IPS-18a (cell line): ENCODE measurements around the gene SLC12A3.

Experiments
- H3K27ac ChIP-seq: one replicate; pipeline ENCODE4 v1.5.1; 2013; ENCODE audit warnings: low read length
- H3K27me3 ChIP-seq: one replicate; pipeline ENCODE4 v1.6.1; 2013; ENCODE audit warnings: mild to moderate bottlenecking, low read length; ENCODE audit not compliant: control insufficient read depth, insufficient read depth
- H3K36me3 ChIP-seq: one replicate; pipeline ENCODE4 v1.6.1; 2013; ENCODE audit warnings: low read depth, low read length; ENCODE audit not compliant: control insufficient read depth
- H3K4me1 ChIP-seq: one replicate; pipeline ENCODE4 v1.6.1; 2013; ENCODE audit warnings: low read depth, low read length; ENCODE audit not compliant: control insufficient read depth
- H3K4me3 ChIP-seq: one replicate; pipeline ENCODE4 v1.5.1; 2013; ENCODE audit warnings: low read length
- H3K9ac ChIP-seq: one replicate; pipeline ENCODE4 v1.6.1; 2013; ENCODE audit warnings: mild to moderate bottlenecking, low read length, moderate library complexity
- H3K9me3 ChIP-seq: one replicate; pipeline ENCODE4 v1.6.1; 2013; ENCODE audit warnings: low read depth, low read length; ENCODE audit not compliant: control insufficient read depth

Gene SLC12A3

DNA sequence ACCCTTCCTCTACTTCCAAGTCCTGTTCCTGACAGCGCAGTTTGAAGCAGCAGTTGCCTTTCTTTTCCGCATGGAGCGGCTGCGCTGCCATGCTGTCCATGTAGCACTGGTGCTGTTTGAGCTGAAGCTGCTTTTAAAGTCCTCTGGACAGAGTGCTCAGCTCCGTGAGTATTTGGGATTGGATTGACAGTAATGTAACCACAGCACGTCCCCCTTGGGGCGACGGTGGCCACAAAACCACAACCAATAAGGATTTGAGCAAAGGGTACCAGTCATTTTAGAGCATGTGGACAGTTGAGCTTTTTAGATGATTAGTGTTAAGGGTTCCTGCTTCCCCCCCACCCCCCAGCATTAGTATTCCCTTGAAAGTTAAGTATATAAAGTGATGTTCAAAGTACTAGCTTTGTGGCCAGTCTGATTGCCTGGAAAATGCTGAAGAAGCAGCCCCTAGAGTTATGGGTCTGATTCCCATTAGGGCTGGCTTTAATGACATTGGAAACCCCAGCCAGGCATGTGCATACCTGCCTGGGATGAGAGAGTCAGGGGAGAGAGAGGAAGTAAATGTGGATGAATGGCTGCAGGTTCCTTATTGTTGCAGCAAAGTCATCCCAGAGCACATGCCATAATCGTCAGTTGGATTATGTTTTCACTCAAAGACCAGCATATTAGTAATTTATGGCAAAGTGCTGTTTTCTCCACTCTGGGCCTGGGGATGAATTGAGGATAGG is 31.6 kb upstream of the SLC12A3 start:
- Histone ChIP-seq H3K36me3 (peaks cover 77% of the 10 kb centered on the region), H3K9me3 (no peaks in the 10 kb centered on the region), H3K27ac (no peak overlapping the region)

DNA sequence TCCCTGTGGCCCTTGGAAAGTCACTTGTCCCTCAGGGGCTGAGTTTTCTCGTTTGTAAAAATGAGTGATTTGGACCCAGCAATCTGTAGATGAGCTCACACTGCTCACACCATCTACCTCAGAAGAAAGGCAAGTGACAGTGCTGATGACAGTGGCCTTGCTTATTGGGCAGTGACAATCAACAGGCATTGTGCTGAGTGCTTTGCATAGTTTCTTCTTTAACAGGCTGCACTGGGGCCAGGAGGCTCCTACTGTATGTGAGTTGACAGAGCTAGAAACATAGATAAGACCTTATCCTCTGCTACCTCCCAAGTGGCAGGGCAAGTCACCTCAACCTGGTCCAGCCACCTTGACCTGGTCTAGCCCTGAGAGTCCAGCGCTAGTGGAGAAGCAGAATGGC is 29.7 kb upstream of the SLC12A3 start:
- Histone ChIP-seq H3K27ac (no peak overlapping the region), H3K9me3 (no peaks in the 10 kb centered on the region), H3K27me3 (no peaks in the 10 kb centered on the region), H3K4me1 (no peaks in the 10 kb centered on the region), H3K4me3 (no peak overlapping the region), H3K9ac (no peak overlapping the region), H3K36me3 (peaks cover 79% of the 10 kb centered on the region)

More for the DNA sequence above, 31.6 kb upstream of the SLC12A3 start:
- no peaks in the 10 kb centered on the region for H3K4me1 ChIP-seq
- H3K27me3 ChIP-seq = no peaks in the 10 kb centered on the region
- H3K4me3 ChIP-seq = no peak overlapping the region
- no peak overlapping the region for H3K9ac ChIP-seq

DNA sequence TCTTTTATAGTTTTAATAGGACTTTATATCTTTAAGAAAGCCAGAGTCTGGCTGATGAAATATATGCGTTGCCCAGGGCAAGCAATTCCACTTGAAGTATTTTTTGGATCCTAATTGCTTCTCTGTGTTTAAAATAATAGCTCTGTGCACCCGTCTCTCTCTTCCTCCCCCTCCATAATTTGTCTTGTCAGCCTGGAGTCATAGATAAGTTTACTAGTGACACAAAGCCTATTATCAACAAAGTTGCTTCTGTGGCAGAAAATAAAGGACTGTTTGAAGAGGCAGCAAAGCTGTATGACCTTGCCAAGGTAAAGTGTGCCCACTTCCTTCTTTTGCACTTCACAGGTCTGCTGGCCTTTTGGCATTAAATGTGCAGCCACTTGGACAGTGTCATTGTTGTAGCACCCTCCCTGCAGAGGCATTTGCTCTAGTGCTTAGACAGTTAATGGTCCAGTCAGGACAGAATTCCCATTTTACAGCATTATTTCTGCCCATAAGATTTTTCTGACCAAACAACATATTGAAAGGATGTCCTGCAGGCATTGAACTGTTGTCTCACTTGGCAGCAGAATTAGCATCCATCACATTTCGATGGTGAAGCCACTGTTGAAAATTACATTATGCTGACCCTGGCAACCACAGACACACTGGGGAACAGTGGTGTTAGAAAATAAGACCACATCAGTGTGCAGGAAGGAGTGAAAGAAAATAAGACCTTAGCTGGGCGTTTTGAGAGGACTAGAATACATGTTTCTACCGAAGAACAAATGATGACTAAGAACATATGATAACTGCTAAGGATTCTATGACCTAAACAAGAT is 28.4 kb upstream of the SLC12A3 start:
- H3K27me3 ChIP-seq = no peaks in the 10 kb centered on the region
- H3K4me3 ChIP-seq = no peak overlapping the region
- H3K9me3 ChIP-seq = no peaks in the 10 kb centered on the region
- H3K36me3 ChIP-seq = peaks cover 78% of the 10 kb centered on the region
- H3K27ac ChIP-seq = no peak overlapping the region
- H3K9ac ChIP-seq = no peak overlapping the region
- no peaks in the 10 kb centered on the region for H3K4me1 ChIP-seq

DNA sequence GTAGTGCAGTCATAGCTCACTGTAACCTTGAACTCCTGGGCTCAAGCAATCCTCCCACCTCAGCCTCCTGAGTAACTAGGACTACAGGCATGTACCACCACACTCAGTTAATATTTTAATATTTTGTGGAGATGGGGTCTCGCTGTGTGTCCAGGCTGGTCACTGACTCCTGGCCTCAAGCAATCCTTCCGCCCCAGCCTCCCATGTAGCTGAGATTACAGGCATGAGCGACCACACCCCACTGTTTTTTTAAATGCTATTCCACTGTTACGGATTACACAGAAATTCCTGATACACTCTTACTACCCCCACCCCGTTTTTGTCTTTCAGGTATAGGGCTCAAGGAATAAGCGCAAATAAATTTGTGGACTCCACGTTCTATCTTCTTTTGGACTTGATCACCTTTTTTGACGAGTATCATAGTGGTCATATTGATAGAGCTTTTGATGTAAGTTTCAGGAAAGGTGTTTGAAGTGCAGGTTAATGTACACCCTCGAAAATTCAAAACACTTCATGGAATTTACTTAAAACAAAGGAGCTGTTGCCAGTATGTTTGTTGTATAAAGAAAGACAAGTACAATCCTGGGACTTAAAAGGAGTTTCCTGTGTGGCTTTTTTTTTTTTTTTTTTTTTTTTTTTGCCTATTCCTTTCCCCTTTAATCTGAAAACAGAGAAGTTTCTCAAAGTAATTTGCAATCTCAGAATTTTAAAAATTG is 26.2 kb upstream of the SLC12A3 start:
- no peak overlapping the region for H3K27ac ChIP-seq
- H3K27me3 ChIP-seq = no peaks in the 10 kb centered on the region
- no peaks in the 10 kb centered on the region for H3K9me3 ChIP-seq
- no peak overlapping the region for H3K4me3 ChIP-seq
- H3K4me1 ChIP-seq = no peaks in the 10 kb centered on the region
- H3K9ac ChIP-seq = no peak overlapping the region
- H3K36me3 ChIP-seq = peaks cover 77% of the 10 kb centered on the region

DNA sequence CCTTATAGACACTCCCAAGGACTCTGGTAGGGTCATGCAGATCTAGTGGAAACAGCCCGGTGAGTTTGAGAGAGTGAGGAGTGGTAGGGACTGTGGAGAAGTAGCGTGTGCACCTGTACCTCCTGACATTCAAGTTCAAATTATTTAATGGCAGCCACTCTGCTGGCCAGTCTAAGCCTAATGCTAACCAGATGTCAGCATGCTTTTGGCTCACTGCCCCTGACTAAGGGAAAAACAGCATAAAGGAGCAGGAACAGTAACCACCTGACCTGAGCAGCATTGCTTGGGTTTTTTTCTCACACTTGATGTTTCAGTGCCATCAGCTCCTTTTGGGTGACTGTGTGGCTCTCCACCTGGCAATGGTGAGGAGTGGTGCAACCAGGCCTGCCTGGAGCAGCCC is 23.8 kb upstream of the SLC12A3 start:
- no peaks in the 10 kb centered on the region for H3K9me3 ChIP-seq
- no peak overlapping the region for H3K9ac ChIP-seq
- no peak overlapping the region for H3K4me3 ChIP-seq
- H3K4me1 ChIP-seq = no peaks in the 10 kb centered on the region
- no peaks in the 10 kb centered on the region for H3K27me3 ChIP-seq
- no peak overlapping the region for H3K27ac ChIP-seq
- peaks cover 68% of the 10 kb centered on the region for H3K36me3 ChIP-seq

DNA sequence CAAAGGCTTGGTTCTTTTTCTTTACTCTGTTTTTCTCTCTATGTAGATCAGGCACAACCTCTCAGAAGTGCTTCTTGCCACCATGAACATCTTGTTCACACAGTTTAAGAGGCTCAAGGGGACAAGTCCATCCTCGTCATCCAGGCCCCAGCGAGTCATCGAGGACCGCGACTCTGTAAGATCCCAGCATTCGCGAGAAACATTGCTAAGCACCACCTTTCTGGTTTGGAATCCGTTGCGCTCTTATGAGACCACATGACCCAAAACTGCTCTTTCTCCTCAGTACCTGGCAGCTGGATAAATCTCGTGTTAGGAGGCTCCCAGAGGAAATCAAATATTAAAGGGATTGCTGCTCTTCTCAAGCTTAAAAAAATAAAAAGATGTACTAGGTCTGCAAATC is 23.3 kb upstream of the SLC12A3 start:
- Histone ChIP-seq H3K27ac (no peak overlapping the region), H3K36me3 (peaks cover 64% of the 10 kb centered on the region)

DNA sequence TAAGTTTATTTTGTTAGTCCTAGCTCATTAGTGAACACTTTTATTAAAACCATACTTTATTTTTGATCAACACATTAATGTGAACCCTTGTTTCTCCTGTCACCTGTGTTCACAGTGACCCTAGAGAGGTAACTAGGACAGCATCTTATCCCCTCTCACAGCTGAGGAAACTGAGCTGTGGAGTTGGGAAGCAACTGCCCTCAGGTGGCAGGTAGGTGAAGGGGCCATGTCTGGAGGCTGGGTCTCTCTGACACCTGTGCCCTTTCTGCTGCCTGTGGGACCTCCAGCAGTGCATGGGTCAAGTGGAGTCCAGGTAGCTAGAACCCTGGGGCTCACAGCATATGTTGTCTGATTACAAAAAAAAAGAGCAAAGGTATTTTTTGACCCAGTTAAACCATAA is 22.9 kb upstream of the SLC12A3 start:
- Histone ChIP-seq H3K27ac (no peak overlapping the region), H3K4me3 (no peak overlapping the region), H3K27me3 (no peaks in the 10 kb centered on the region), H3K9ac (no peak overlapping the region), H3K4me1 (no peaks in the 10 kb centered on the region), H3K9me3 (no peaks in the 10 kb centered on the region), H3K36me3 (peaks cover 59% of the 10 kb centered on the region)

More for the DNA sequence above, 23.3 kb upstream of the SLC12A3 start:
- Histone ChIP-seq H3K9ac (no peak overlapping the region), H3K4me3 (no peak overlapping the region), H3K4me1 (no peaks in the 10 kb centered on the region), H3K27me3 (no peaks in the 10 kb centered on the region), H3K9me3 (no peaks in the 10 kb centered on the region)

DNA sequence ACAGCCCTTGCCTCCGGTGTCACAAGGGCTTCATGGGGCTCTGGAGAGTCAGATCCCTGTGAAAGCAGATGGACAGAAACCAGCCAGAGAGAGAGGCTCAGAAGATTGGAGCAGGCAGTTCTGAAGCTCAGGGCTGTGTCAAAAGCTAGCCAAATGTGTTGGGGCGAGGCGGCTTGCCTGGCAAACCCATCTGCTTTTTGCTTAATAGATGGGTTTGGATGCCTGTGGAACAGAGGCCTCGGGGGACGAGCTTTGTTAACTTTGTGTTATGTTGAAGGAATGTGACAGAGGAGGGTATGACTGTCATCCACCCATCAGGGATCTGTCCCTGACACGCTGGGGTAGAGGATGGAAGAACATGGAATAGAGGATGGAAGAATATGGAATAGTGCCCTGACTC is 21.0 kb upstream of the SLC12A3 start:
- Histone ChIP-seq H3K4me1 (no peaks in the 10 kb centered on the region), H3K36me3 (peaks cover 41% of the 10 kb centered on the region), H3K9me3 (no peaks in the 10 kb centered on the region), H3K27ac (no peak overlapping the region), H3K4me3 (no peak overlapping the region), H3K27me3 (no peaks in the 10 kb centered on the region), H3K9ac (no peak overlapping the region)

DNA sequence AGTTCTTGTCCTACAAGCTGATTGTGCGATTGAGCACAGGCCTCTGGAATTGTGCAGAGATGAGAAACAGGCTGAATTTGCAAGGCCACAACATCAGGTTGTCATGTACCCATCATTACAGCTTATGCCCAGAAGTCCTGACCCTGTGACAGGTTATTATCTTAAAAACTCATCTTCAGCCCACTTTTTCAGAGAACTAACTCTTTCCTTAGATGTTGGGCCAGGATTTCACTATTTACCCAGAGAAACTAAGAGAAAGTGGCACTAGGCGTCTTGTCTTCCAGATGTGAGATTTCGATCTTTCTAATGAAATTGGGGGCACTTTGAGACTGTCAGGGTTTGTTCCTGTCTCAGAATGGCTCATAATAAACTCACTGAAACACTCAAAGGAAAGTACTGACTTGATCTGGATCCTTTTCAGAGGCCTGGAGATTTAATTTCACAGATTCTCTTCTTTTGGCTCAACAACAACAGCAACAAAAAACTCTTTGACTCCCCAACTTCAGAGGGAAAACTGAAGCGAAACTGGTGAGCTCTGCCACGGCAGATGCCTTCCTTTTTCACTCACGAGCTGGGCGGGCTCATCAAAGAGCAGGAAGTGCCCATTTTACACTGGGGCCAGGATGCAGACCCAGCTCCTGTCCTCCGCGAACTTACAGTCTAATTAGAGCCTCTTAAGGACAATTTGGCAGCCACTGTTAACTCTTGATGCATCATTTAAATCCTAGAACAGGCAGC is 17.7 kb upstream of the SLC12A3 start:
- no peak overlapping the region for H3K4me3 ChIP-seq
- H3K27ac ChIP-seq = no peak overlapping the region
- H3K9ac ChIP-seq = no peak overlapping the region
- H3K4me1 ChIP-seq = no peaks in the 10 kb centered on the region
- peaks cover 21% of the 10 kb centered on the region for H3K36me3 ChIP-seq
- H3K9me3 ChIP-seq = no peaks in the 10 kb centered on the region
- no peaks in the 10 kb centered on the region for H3K27me3 ChIP-seq

DNA sequence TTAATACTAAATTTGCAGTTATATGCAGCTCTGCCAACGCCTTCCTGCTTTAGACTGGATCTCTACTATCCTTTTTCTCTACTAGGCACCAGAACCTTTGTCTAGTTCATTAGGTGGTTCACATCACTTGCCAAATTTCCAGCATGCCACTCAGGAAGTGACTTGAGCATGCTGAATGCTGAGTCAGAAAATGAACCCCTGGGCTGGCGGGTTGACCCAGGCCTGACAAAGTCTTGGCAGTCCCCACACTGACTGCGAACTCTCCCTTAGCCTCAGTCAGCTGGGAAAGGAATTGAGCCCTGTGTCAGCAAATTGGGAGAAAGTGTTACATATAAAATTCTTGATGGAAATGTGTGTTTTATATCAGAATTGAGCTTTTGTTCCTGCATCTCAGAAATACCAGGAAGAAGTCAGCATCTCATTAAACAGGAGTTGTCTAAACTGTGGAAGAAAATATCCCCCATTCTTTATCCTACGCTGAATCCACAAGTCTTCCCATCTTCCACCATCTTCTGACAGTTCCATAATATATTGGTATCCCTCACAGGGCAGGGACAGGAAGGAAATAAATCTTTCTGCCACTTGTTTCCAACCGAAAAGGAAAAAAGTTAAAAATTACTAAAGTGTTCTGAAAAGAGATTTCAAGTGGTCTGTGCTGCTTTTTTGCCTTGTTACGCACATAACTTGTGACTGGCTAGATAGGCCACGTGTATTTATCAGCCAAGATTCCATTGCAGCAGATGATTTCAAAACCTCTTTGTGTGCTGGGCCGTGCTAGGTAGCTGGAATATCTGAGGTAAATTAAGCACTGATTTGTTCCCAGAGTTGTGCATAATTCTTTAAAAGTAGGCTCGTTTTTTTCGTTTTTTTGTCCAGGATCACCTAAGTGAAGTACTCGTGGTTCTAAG is 16.7 kb upstream of the SLC12A3 start:
- Histone ChIP-seq H3K27ac (no peak overlapping the region), H3K9ac (no peak overlapping the region), H3K9me3 (no peaks in the 10 kb centered on the region), H3K4me3 (no peak overlapping the region), H3K4me1 (no peaks in the 10 kb centered on the region), H3K27me3 (no peaks in the 10 kb centered on the region), H3K36me3 (peaks cover 11% of the 10 kb centered on the region)
